GM18520 (cell line): Measurements from ENCODE around the gene MSN.
"Not testable (repeated sequence)": the region's sequence is repeated elsewhere in the genome, so short reads cannot be mapped to it uniquely, and the experiment has no call there.

Experiments used
- ATAC-seq: cut with Tn5 transposase; IDR thresholded peaks from one replicate; pipeline ENCODE4 v1.9.1; 2021; ENCODE audit not compliant: unreplicated experiment

The MSN gene

DNA sequence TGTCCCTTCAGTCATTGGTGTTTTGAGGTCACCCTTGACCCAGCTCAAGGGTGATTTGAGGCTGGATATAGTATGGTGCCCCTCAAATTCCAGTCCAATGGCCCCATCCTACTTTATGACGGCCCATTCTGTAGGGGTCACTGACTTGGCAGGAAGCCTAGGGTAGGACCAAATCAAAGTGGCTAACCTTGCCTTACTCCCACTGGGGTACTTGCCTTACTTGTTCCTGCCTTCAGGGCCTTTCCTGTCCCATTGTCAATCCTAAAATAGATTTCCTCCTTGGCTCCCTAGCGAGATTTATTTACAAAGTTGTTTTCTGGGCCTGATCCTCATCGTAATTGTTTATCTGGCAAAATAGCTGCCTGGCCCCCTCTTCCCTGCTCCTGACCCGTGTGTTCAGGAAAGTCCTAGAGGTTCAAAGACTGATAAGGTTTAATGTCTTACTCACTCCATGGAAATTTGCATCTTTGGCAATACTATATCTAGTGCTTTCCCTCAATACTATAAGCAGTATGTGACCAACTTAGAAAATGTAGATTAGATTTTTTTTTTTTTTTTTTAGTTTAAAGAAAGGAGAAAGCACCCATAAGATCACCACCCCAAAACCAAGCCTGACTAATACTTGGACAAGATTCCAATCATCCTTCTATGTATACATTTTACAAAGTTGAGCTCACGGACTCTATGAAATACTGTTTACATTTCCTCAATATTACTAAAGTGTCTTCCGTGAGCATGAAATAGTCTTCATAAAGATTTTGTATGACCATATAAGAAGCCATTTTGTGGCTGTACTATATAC, 44.8 kb downstream of the MSN start:
- ATAC-seq: no peak

DNA sequence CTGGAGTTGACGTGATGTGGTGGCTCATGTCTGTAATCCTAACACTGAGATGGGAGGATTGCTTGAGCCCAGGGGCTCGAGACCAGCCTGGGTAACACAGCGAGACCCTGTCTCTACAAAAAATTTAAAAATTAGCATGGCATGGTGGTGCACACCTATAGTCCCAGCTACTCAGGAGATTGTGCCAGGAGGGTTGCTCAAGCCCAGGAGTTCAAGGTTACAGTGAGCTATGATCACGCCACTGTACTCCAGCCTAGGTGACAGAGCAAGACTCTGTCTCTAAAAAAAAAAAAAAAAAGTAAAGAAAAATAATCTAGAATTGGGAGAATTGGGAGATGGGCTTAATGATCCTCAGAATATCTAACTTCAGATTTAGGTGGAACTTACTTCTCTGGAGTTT, 51.1 kb downstream of the MSN start:
- ATAC-seq: no peak

DNA sequence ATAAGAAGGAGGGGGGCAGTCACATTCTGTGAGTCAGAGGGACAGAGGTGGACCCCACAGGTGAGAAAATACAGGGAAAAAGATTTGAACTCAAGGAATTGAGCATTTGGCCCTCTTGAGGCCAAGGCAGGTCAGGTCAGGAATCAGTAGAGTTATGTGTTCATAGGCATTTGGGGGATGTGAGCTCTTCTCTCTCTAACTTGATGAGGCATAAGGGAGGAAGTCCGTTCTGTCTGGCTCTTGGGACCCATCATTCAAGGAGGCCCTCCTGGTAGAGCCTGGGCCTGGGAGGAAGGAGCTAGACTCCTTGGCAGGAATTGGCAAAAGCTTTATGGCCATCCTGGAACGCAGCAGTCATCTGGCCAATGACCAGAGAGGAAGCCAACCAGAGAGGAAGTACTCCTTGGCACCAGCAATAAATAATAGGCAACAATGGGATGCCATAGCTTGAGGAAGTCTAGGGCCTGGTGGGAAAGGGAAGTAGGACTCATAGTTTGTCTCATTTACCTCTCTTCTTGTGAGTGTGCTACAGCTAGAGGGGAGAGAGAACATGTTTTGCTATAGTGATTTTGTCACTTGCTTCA, 53.0 kb downstream of the MSN start:
- ATAC-seq: no peak

DNA sequence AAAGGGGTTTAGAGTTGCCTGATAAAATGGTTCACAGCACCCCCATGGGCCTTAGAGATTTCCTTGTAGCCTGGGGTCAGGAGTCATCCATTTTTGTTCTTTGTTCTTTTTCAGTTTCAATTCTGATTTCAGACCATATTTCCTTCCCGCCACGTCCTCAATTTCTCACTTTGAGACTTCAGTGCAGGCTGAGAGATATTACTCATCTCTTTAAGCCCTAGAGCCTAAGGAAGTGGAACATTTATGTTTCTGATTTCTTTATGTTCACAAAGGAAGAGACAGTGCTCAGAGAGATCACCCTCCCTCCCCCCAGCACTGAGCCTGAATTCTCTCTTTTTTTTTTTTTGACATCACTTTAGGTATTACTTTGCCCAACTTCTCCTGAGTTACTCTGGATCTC, 56.3 kb downstream of the MSN start:
- ATAC-seq: peak; percentile 44

DNA sequence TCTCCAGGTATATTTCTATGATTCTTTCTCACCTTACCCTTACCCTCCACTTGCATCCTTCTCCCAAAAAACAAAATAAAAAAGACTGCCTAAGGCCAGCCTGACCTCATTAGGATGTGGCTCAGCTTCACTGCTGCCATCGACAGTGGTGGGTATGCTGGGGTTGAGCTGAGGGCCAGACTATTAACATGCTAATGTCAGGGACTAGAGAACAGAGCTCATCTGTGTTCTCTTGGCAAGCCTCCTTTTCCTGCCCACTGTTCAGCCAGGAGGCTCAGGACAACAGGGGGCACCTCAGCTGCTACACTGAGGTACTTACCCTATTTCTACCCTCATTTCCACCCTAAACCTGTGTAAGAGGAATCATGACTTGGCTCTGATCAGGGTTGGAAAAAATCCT, 59.3 kb downstream of the MSN start:
- ATAC-seq: no peak

DNA sequence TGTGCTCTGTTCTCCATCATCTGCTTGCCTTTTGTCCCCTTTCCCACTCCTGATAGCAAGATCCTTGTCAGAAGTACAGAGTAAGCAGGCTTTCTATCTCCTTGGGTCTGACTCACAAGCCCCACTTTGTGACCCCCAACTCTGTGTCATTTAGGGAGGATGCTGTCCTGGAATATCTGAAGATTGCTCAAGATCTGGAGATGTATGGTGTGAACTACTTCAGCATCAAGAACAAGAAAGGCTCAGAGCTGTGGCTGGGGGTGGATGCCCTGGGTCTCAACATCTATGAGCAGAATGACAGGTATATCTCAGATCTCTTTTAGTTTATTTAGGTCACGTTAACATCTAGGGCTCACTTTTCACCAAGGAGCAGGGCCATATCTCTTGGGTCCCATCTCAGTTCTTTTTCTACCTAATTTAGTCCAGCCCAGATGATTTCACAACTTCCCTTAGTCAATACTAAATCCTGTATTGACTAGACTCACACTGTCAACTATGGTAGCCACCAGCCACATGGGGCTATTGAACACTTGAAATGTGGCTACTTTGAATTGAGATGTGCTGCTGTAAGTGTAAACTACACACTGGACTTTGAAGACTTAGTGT, 64.3 kb downstream of the MSN start:
- ATAC-seq: peak; percentile 26

DNA sequence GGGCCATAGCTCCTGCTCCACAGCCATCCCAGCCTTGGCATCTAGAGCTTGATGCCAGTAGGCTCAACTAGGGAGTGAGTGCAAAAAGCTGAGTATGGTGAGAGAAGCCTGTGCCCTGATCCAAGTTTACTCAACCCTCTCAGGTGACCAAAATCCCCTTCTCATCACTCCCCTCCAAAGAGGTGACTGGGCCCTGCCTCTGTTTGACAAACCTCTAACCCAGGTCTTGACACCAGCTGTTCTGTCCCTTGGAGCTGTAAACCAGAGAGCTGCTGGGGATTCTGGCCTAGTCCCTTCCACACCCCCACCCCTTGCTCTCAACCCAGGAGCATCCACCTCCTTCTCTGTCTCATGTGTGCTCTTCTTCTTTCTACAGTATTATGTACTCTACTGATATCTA, 73.5 kb downstream of the MSN start:
- no peak for ATAC-seq

DNA sequence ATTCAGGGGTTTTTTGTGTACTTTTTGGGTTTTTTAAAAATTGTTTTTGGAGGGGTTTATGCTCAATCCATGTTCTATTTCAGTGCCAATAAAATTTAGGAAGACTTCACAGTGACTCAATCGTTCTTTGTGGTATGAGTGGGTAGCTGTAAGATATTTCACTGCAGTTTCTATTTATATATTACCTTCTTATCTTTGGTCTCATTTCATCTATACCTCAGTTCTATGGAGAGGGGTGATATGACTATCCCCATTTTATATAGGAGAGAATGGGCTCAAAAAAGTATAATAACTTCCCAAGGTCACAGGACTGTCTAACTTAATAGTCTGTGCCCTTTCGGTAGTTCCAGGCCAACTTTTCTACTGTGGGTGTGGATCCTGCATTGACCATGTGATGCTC, 74.4 kb downstream of the MSN start:
- ATAC-seq: no peak

DNA sequence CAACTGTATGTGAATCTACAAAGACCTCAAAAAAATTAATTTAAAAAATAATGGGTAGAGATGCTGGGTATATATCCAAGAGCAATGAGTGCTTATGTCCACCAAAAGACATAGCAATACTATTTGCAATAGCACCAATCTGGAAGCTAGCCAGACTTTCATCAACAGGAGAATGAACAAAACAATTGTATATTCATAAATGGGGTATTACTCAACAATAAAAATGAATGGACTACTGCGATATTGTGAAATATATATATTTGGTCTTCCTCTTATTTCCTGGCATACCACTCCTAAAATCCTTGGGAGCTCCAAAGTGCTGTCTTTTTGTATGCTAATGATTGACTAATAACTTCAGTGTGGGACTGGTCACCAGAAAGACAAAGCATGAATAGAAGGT, 77.5 kb downstream of the MSN start:
- ATAC-seq: no peak

DNA sequence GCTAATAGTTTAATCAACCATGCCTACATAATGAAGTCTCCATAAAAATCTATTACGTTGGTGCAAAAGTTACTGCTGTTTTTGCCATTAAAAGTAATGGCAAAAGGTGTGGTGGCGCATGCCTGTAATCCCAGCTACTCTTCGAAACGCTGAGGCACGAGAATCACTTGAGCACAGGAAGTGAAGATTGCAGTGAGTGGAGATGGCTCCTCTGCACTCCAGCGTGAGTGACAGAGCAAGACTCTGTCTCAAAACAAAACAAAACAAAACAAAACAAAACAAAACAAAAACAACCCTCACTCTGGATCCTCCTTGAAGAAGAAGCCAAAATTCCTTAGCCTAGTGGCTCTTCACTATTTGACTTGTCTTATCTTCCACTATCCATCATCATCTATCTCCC, 78.0 kb downstream of the MSN start:
- no peak for ATAC-seq

DNA sequence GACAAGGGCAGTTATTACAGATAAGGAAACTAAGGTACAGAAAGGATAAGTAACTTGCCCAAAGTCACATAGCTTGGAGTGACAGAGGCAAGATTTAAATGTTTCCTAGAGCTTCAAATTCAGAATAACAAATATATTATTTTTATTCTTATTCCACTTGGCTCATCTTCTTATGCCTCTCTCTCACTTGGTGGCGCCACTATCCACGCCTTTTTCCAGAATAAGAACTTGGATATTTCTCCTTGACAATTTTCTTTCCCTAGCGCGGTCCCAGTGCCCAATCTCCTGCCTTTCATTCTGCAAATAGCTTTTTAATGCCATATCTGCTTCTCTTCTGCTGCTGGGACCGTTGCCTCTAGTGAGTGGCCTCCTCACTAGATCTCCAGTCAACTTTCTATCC, 78.5 kb downstream of the MSN start:
- no peak for ATAC-seq

DNA sequence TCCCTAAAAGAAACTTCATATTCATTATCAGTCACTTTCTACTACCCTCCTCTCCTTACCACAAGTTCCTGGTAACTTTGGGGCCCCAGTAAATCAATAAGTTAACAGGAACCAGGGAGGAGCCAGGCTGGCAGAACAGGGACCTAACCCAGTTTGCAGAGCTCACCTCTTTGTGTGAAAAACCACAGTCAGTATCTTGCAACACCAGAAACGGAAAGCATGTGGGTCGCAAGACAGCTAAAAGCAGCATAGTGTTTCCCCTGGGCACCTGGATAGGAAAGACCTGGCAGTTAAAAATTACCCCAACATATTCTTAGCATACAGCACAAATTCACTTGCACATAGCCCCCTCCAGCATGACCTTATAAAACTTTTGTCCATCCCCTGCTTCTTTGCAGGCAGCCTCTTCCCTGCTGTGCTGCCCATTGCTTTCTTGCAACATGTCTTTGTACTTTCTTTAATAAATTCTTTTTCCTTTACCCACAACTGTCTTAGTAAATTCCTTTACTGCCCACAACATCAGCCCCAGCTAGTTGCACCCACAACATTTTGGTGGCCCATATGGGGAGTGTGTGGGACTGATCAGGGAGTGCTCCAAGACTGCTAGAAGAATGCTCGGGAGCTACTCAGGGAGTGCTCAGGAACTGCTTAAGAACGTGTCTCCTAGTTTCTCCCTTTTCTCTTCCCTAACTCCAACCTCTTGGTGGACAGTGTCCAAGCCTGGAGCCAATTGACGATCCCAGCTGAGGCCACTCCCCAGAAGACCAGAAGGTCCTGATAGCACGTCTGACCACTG, 83.4 kb downstream of the MSN start:
- ATAC-seq: peak; percentile 79

DNA sequence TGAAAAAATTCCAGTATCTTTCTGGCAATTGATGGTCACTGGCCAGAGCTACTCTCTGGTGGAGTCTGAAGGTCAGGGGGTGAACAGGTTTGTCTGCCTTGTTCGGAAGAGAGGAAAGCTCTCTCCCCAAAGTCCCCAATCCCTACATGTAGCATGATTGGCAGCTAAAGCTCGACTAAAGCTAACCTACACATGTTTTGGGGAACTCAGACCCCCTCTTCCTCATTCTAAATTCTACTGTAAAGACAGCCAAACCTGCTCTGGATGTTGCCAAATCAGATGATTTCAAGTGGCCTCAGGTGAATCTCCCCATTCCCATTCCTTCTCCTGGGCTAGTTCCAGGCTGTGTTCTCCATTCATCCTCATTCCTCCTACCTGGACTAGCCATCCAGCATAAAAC, 84.1 kb downstream of the MSN start:
- ATAC-seq: no peak

DNA sequence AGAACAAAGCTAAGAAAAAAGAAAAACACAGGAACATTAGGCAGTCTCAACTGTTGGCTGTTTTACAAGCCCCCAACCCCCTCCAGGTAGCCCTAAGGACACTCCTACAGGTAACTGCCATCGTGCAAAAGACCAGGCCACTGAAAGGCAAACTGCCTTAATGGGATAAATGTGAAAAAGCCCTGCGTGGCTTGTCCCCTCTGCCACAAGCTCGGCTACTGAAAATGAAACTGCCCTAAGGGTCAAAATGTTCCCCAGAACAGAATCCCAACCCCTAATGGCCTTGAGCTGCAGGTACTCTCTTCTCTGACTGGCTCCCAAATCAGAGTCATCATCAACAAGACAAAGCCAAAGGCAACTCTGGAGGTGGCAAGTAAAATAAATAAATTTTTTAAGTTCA, 84.8 kb downstream of the MSN start:
- no peak for ATAC-seq

DNA sequence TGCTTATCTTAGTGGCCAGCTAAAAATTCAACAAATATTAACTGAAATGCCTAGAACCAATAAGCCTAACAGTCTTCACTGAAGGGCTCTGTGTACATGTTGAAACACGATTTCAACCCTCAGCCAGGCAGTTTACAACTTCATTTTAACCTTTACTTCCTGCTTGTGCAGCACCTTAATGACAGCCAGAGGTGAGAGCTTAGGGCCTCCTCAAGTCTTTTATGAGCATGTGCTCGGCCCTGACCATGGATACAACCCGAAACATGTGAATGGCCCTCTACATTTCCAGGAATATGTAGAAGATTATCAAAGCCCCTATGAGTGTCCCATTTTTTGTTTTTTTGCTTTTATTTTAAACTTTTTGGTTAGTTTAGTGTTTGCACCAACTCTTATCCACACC, 88.3 kb downstream of the MSN start:
- ATAC-seq: no peak

DNA sequence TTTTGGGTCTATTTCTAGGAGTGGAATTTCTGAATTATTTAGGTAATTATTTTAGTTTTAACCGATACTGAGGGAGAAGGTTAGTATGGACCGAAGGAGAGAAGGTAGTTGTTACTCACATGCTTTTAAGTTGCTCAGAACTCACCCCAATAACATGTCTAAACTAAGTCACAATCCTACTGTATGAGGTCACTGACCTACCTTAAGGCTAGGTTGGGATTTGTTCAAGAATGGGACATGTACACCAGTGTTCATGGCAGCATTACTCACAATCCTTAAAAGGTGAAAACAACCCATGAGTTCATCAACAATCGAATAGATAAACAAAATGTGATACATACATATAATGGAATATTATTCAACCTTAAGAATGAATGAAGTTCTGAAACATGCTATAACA, 90.5 kb downstream of the MSN start:
- ATAC-seq: no peak

DNA sequence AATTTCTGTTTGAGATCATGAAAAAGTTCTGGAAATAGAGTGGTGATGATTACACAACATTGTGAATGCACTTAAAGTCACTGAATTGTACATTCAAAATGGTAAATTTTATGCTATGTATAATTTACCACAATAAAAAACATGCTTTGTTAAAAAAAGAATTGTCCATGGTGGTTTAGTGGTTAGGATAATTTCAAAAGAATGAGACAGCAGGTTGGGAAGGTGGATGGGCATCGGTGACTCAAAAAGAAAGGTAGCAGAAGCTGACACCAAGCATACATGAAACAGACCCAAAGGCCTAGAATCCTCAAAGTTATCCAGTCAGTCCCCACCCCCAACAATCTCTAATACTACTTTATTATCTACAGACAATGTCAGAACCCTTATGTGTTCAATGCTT, 91.1 kb downstream of the MSN start:
- ATAC-seq: no peak

DNA sequence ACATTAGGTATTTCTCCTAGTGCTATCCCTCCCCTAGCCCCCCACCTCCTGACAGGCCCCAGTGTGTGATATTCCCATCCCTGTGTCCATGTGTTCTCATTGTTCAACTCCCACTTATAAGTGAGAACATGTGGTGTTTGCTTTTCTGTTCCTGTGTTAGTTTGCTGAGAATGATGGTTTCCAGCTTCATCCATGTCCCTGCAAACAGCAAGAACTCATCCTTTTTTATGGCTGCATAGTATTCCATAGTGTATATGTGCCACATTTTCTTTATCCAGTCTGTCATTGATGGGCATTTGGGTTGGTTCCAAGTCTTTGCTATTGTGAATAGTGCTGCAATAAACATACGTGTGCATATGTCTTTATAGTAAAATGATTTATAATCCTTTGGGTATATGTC, 92.1 kb downstream of the MSN start:
- ATAC-seq: not testable (repeated sequence)

DNA sequence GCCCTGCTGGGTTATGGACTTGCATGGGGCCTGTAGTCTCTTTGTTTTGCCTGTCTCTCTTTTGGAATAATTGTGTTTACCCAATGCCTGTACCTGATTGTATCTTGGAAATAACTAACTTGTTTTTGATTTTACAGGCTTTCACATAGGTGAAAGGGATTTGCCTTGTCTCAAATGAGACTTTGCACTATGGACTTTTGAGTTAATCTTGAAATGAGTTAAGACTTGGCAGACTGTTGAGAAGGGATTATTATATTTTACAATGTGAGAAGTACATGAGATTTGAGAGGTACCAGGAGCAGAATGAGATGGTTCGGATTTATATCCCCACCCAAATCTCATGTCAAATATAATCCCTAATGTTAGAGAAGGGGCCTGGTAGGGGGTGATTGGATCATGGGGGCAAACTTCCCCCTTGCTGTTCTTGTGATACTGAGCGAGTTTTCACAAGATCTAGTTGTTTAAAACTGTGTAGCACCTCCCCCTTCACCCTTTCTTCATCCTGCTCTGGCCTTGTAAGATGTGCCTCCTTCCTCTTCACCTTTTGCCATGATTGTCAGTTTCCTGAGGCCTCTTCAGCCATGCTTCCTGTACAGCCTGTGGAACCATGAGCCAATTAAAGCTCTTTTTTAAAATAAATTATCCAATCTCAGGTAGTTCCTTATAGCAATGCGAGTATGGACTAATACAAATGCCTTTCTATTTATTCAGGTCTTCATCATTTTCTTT, 102.3 kb downstream of the MSN start:
- ATAC-seq: no peak

DNA sequence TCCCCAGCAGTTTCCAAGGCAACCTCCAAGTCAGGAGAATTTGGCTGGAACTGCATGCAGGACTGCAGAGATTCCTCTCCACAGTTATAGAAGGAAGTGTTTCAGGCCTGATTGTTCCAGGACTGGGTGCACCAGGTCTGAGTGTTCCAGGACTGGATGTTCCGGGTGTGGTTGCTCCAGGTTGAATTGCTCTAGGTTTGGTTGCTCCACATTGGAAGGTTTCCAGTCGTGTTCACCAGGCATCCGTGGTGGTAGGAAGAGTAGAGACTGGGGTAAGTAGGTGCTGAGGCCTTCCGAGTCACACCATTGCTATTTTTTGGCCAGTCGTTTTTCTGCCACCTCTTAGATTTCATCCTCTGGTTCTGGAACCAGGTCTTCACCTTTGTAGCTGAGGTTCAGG, 105.4 kb downstream of the MSN start:
- no peak for ATAC-seq

DNA sequence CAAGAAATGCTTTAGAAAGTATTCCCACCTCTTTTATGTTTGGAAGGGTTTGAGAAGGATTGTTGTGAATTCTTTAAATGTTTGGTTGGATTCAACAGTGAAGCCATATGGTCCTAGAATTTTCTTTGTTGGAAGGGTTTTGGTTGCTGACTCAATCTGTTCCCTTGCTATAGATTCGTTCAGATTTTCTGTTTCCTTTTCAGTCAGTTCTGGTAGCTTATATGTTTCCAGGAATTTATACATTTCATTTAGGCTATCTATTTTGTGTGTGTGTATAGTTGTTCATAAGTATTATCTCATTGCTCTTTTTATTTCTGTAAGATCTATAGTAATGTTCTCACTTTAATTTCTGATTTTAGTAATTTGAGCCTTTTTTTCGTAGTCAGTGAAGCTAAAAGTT, 114.4 kb downstream of the MSN start:
- no peak for ATAC-seq
